Gastroesophageal sphincter (tissue), 4 donors: ENCODE results near the gene TANC1. TPM values are rescaled to one million over a fixed set of nuclear protein-coding genes. Genes with fewer than 3 reads are reported as not detected.
A peak's percentile ranks its signal among the peaks of the same experiment; 100 is the strongest.

Experiments
- ATAC-seq: fragments of 150-250 bp; one replicate; pipeline ENCODE4 v1.9.1; 2016; ENCODE audit warnings: mild to moderate bottlenecking, moderate library complexity
- H3K27ac ChIP-seq, 4 donors: fragments of 200-600 bp; sonication (generic) in 3 of 4; 1 replicate in 3 of 4; 2 replicates in 1 of 4; pipeline ENCODE4 v1.5.1; 2016 to 2019
- H3K27me3 ChIP-seq: fragments of 200-600 bp; sonication (generic); one replicate; pipeline ENCODE4 v1.5.1; 2019
- H3K36me3 ChIP-seq, 2 donors: fragments of 200-600 bp; sonication (generic); one replicate each; pipeline ENCODE4 v1.5.1; 2019; ENCODE audit warnings: control low read depth in 1 of 2
- H3K4me1 ChIP-seq, 3 donors: fragments of 200-600 bp; sonication (generic); 1 replicate in 2 of 3; 2 replicates in 1 of 3; pipeline ENCODE4 v1.5.1; 2016 to 2019; ENCODE audit warnings: control low read depth in 2 of 3
- H3K4me3 ChIP-seq, 2 donors: fragments of 200-600 bp; sonication (generic); one replicate each; pipeline ENCODE4 v1.5.1; 2019; ENCODE audit warnings: mild to moderate bottlenecking in 1 of 2, moderate library complexity in 1 of 2
- H3K9me3 ChIP-seq, 3 donors: fragments of 200-600 bp; sonication (generic); one replicate each; pipeline ENCODE4 v1.5.1; 2017 to 2019; ENCODE audit warnings: control low read depth in 2 of 3
- EP300 ChIP-seq: sonication (generic); formaldehyde crosslinking; IDR thresholded peaks from one replicate; pipeline ENCODE4 v1.6.1; 2017; ENCODE audit warnings: antibody characterized with exemption, mild to moderate bottlenecking
- POLR2A ChIP-seq, 2 donors: fragments of 450-650 bp; IDR thresholded peaks; one replicate each; pipeline ENCODE4 v1.6.1; 2017; ENCODE audit warnings: antibody characterized with exemption in 2 of 2, mild to moderate bottlenecking in 2 of 2, moderate library complexity in 1 of 2
- POLR2AphosphoS5 ChIP-seq: sonication (generic); formaldehyde crosslinking; IDR thresholded peaks from one replicate; pipeline ENCODE4 v1.6.1; 2017; ENCODE audit warnings: antibody characterized with exemption
- WGBS, 2 donors: methylation state at CpG; one replicate each; pipeline ENCODE4 v1.1.5; 2018; ENCODE audit warnings: low coverage in 1 of 2; 5-methylcytosine and 5-hydroxymethylcytosine counted together
- total RNA-seq, 4 donors: library from RNA; depleted of rRNA; stranded (reverse); fragments of >200 nt; gene quantifications; one replicate each; pipeline ENCODE4 v1.1.0, GENCODE V29; 2016
- TF ChIP-seq, protein P1 (sequence below), 4 experiments: fragments of 200-600 bp in 2 of 4; fragments of 450-650 bp in 2 of 4; sonication (generic) in 1 of 4; IDR thresholded peaks; one replicate each; pipeline ENCODE4 v1.5.1; 2017 to 2019; ENCODE audit warnings: antibody characterized with exemption in 4 of 4, mild to moderate bottlenecking in 2 of 4, moderate library complexity in 2 of 4

TANC1 gene
- total RNA-seq, 4 donors from 2014 or later: 37.4 to 66.5 (median 46.0) TPM

DNA sequence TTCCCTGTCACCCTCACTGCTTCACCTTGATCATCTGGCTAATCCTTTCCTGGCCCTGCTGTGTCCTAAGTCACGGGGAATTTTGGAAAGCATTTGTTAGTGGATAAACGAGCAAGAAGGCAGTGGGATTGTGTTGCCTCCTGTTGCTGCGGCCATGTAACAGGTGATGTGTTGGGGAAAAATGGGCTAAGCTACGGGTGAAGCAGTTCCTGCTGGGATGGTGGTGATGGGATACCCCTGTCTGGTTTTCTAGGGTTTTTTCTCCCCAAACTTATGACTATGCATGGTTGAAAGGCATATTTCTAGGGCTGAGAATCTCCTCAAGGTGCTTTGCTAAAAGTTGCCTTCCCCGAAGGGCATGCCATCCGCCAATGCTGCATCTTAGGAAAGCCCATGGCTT, 249.9 kb downstream of the TANC1 start:
- no peaks in the 10 kb centered on the region for H3K4me1 ChIP-seq
- TF ChIP-seq POLR2A (IDR thresholded peaks at IDR 0.05) (no peak), EP300 (no peak), POLR2AphosphoS5 (no peak)
- TF ChIP-seq, protein P1, sequence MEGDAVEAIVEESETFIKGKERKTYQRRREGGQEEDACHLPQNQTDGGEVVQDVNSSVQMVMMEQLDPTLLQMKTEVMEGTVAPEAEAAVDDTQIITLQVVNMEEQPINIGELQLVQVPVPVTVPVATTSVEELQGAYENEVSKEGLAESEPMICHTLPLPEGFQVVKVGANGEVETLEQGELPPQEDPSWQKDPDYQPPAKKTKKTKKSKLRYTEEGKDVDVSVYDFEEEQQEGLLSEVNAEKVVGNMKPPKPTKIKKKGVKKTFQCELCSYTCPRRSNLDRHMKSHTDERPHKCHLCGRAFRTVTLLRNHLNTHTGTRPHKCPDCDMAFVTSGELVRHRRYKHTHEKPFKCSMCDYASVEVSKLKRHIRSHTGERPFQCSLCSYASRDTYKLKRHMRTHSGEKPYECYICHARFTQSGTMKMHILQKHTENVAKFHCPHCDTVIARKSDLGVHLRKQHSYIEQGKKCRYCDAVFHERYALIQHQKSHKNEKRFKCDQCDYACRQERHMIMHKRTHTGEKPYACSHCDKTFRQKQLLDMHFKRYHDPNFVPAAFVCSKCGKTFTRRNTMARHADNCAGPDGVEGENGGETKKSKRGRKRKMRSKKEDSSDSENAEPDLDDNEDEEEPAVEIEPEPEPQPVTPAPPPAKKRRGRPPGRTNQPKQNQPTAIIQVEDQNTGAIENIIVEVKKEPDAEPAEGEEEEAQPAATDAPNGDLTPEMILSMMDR (IDR thresholded peaks at IDR 0.05): no peak
- no peaks in the 10 kb centered on the region for H3K9me3 ChIP-seq
- no peak overlapping the region for H3K27ac ChIP-seq
- peaks cover 0 to 97% of the 10 kb centered on the region in 2 donors for H3K36me3 ChIP-seq
- H3K4me3 ChIP-seq: no peak overlapping the region
- no peak for ATAC-seq
- H3K27me3 ChIP-seq: no peaks in the 10 kb centered on the region
- WGBS, 2 donors: 80 to 84% methylated on average over 2 to 6 of the region's 6 CpGs

DNA sequence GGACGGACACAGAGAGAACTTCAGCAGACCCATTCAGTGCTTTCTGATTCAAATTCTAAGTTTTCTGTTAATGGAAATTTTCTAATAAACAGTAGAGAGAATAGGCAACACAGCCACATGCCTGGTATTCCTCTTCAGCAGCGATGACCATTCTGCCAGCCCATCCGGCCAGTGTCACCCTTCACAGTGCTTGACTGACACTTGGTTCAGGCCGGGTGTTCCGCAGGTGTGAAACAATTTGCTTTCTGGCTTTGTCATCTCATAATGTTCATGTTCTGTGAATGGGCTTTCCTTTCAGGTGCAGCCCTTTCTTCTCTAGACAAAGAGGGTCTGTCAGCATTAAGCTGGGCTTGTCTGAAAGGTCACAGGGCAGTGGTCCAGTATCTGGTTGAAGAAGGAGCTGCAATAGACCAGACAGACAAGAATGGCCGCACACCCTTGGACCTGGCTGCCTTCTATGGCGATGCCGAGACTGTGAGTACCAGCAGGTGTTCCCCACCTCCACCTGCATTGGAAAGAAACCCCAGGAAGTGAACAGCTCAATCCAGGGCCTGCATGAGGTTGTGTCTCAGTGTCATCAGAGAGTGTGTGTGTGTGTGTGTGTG, 251.1 kb downstream of the TANC1 start:
- ATAC-seq: no peak
- H3K4me3 ChIP-seq: no peak overlapping the region
- H3K9me3 ChIP-seq: no peaks in the 10 kb centered on the region
- no peak for TF ChIP-seq POLR2A (IDR thresholded peaks at IDR 0.05)
- TF ChIP-seq, protein P1 (IDR thresholded peaks at IDR 0.05): no peak
- TF ChIP-seq EP300: no peak
- TF ChIP-seq POLR2AphosphoS5: no peak
- WGBS, 2 donors: 93 to 96% methylated on average over 5 of the region's 8 CpGs
- no peak overlapping the region for H3K27ac ChIP-seq
- peaks cover 0 to 100% of the 10 kb centered on the region in 2 donors for H3K36me3 ChIP-seq
- H3K4me1 ChIP-seq: peaks cover 0 to 1% (median 0%) of the 10 kb centered on the region in 3 donors
- no peaks in the 10 kb centered on the region for H3K27me3 ChIP-seq

DNA sequence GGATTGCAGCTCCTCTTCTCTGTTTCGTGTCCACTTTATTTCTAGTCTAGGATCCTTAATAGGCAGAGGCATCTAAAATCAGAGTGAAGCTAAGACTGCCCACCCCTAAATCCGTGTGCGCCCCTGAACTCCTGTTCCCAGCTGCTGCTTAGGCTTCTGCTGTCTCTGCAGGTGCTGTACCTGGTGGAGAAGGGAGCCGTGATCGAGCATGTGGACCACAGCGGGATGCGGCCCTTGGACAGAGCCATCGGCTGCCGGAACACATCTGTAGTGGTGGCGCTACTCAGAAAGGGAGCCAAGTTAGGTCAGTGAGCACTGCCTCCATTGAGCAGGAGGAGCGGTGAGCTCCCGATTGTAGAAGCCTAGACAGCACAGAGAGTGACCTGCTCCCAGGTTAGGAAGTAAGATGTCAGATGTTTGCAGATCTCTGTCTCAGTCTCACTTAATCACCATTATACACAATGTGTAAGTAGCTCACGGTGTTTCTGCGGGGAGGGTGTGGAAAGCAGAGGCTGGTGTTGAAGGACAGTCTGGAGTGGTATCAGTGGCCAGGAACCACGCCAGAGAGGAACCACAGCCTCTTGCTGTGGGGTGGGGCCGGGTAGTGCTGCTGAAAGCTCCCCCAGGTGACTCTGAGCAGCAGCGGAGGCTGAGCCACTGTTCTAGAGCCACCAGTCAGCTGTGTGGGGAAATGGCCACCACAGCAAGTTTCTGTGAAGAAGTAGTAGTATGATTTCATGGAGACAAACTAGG, 255.8 kb downstream of the TANC1 start:
- Histone ChIP-seq H3K4me3 (no peak overlapping the region), H3K4me1 (peaks cover 0 to 6% (median 0%) of the 10 kb centered on the region in 3 donors), H3K27me3 (no peaks in the 10 kb centered on the region), H3K9me3 (no peaks in the 10 kb centered on the region), H3K27ac (peak overlapping the region in 2 of 4 donors; percentile 19 to 44), H3K36me3 (peaks cover 0 to 97% of the 10 kb centered on the region in 2 donors)
- WGBS, 2 donors: 91% methylated on average over 8 of the region's 17 CpGs; no CpG with 5 or more reads in 1 of the 2 donors
- no peak for ATAC-seq
- TF ChIP-seq, protein P1 (IDR thresholded peaks at IDR 0.05): no peak
- TF ChIP-seq POLR2AphosphoS5: no peak
- no peak for TF ChIP-seq EP300
- no peak for TF ChIP-seq POLR2A (IDR thresholded peaks at IDR 0.05)

DNA sequence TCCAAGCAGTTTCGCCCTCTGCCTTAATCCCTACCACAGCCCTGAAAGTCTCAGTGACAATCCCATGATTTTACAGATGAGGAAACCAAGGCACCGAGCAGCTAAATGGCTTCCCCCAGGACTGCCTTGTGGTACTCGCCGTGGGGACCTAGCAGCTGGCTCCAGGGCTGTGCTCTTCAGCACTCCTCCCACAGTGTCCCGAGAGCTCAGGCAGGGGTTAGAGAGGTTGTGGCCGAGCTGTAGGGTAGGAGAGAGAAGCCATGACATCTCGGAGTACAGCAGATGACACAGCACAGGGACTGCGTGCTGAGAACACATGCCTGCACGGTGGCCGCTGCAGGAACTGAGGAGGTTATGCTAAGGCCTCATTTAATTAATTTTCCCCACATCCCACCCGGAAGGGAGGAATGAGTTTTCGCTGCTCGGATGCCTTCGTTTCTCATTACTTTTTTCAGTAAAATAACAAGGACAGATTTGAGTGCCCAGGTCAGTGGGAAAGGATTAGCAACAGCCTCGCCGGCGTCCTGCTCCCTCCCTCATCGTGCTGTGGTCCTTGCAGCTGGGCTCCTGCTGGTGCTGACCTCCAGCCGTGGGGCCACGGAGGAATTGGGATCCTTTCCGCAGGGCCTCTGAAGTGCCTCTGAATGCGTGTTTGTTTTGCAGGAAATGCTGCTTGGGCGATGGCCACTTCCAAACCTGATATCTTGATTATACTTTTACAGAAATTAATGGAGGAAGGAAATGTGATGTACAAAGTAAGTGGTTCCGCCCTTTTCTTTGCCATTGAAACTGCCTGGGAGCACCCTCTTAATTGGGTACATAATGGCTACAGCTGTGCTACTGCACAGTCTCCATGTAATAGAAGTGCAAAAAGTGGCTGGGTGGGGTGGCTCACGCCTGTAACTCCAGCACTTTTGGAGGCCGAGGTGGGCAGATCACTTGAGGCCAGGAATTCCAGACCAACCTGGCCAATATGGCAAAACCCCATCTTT, 256.9 kb downstream of the TANC1 start:
- Histone ChIP-seq H3K27ac (peak overlapping the region in 3 of 4 donors; percentile 41 to 53 (median 44)), H3K27me3 (no peaks in the 10 kb centered on the region), H3K4me3 (no peak overlapping the region), H3K9me3 (no peaks in the 10 kb centered on the region), H3K36me3 (peaks cover 0 to 97% of the 10 kb centered on the region in 2 donors), H3K4me1 (peaks cover 0 to 6% (median 0%) of the 10 kb centered on the region in 3 donors)
- TF ChIP-seq POLR2A (IDR thresholded peaks at IDR 0.05) (no peak), EP300 (no peak), POLR2AphosphoS5 (no peak)
- TF ChIP-seq, protein P1 (IDR thresholded peaks at IDR 0.05): no peak
- 65 to 84% methylated on average over 7 to 22 of the region's 26 CpGs for WGBS, 2 donors
- no peak for ATAC-seq
